ENCODE results near the gene ACTG1. TPM values are rescaled to one million over a fixed set of nuclear protein-coding genes. Genes with fewer than 3 reads are reported as not detected.

Gene ACTG1
- total RNA-seq, 2 donors from 2014 or later: 4,461 to 5,616 TPM

DNA sequence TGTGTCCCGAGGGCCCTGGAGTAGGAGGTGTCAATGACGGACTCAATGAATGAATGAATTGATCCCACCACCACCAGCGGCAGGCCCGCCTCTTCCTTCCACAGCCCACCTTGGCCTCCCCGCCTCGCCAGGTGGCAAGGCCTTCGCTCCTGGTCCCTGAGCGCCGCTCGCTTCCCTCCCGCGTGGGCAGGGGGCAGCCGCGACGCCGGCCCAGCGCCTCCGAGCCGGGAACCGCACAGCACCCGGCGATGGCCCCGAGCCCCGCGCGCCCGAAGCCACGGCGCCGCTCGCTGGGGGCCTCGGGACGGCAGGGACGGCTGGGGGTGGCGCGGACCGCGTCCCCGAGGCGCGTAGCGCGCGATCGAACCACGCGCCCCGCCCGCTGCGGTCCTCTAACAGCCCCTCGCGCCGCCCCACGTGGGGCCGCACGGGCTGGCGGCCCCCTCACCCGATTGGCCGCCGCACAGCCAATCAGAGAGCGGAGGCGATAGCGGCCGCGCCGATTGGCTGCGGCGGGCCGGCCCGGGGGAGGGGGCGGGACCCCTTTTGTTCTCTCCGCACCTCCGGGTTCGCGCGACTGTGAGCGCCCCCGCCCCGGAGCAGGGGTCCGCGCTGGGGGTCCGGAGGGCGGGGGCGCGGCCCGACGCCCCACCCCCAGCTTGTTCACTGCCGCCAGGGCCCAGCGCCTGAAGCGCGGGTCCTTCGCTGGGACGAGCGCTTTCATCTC, 31.4 kb downstream of the ACTG1 start:
- H3K9ac ChIP-seq (ENCODE audit: extremely low read depth, low read length, poor library complexity, severe bottlenecking): no peak overlapping the region
- no peak overlapping the region for H3K27ac ChIP-seq (ENCODE audit: low read depth, low read length)
- TF ChIP-seq, protein P1, sequence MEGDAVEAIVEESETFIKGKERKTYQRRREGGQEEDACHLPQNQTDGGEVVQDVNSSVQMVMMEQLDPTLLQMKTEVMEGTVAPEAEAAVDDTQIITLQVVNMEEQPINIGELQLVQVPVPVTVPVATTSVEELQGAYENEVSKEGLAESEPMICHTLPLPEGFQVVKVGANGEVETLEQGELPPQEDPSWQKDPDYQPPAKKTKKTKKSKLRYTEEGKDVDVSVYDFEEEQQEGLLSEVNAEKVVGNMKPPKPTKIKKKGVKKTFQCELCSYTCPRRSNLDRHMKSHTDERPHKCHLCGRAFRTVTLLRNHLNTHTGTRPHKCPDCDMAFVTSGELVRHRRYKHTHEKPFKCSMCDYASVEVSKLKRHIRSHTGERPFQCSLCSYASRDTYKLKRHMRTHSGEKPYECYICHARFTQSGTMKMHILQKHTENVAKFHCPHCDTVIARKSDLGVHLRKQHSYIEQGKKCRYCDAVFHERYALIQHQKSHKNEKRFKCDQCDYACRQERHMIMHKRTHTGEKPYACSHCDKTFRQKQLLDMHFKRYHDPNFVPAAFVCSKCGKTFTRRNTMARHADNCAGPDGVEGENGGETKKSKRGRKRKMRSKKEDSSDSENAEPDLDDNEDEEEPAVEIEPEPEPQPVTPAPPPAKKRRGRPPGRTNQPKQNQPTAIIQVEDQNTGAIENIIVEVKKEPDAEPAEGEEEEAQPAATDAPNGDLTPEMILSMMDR (conservative IDR thresholded peaks at IDR 0.05): no peak
- Mint-ChIP-seq H3K27ac (no peak overlapping the region), H3K9me3 (peaks cover 3% of the 10 kb centered on the region), H3K27me3 (ENCODE audit: insufficient read depth) (peaks cover 49% of the 10 kb centered on the region), H3K4me1 (peaks cover 7% of the 10 kb centered on the region), H3K36me3 (ENCODE audit: low read depth) (no peaks in the 10 kb centered on the region), H3K4me3 (peak overlapping the region; percentile 24)
- H3K4me1 ChIP-seq (ENCODE audit: control insufficient read depth, insufficient read depth, low read length): peaks cover 14% of the 10 kb centered on the region
- no peaks in the 10 kb centered on the region for H3K36me3 ChIP-seq (ENCODE audit: control insufficient read depth, insufficient read depth, low read length)
- no peak overlapping the region for H3K4me3 ChIP-seq (ENCODE audit: low read length)
- H3K27me3 ChIP-seq (ENCODE audit: control insufficient read depth, insufficient read depth, low read length, poor library complexity, severe bottlenecking): peaks cover 34% of the 10 kb centered on the region
- peak; percentile 81 for DNase-seq
- H3K9me3 ChIP-seq (ENCODE audit: control insufficient read depth, low read length): no peaks in the 10 kb centered on the region
- 10 to 47% methylated on average over 21 to 94 of the region's 94 CpGs for WGBS, 2 experiments (ENCODE audit: insufficient coverage in 1 of 2, insufficient read length in 1 of 2)

DNA sequence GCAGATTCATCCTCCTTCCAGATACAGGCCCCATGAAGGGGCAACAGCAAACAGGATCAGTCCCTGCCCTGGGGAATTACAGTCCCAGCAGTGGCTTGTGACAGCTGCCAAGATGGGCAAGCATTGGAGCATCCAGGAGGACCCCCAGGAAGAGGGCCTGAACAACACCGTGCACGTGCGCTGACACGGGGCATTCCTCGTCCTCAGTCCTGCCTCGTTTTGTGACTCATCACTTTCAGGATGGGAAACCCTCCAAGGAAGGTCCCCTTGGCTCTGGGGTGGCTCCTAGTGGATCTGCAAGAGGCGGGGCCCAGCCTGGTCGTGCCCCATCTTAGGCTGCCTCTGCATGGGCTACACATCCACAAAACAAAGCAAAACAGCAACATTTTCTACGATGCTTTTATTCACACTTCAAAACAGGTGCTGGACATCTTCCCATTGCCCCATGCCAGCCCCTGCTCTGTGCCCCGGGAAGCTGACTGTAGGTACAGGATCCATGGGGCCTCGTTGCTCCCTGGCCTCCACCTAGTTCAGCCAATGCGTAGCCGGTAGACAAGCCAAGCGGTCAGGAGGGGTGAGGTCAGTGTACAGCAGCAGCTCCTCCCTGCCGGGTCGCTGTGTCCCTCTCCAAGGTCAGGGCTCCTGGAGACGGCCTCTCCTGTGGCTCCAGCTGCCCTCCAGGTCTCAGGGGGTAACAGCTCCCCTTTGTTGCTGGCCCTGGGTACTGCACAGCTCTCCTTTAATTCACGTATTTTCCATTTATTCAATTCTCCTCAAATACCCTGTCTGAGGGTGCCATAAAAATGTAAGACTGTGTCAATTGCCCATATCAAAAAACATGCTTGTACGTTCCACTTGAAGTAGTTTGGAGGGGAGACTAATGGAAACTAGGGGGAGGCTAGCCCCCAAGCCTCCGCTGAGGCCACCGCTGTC, 32.2 kb downstream of the ACTG1 start:
- 80 to 90% methylated on average over 19 to 21 of the region's 21 CpGs for WGBS, 2 experiments (ENCODE audit: insufficient coverage in 1 of 2, insufficient read length in 1 of 2)
- Mint-ChIP-seq H3K4me3 (no peak overlapping the region), H3K27me3 (ENCODE audit: insufficient read depth) (peaks cover 49% of the 10 kb centered on the region), H3K9me3 (peaks cover 3% of the 10 kb centered on the region), H3K36me3 (ENCODE audit: low read depth) (no peaks in the 10 kb centered on the region), H3K27ac (no peak overlapping the region), H3K4me1 (peaks cover 7% of the 10 kb centered on the region)
- H3K27ac ChIP-seq (ENCODE audit: low read depth, low read length): no peak overlapping the region
- peaks cover 34% of the 10 kb centered on the region for H3K27me3 ChIP-seq (ENCODE audit: control insufficient read depth, insufficient read depth, low read length, poor library complexity, severe bottlenecking)
- no peak for DNase-seq
- H3K36me3 ChIP-seq (ENCODE audit: control insufficient read depth, insufficient read depth, low read length): no peaks in the 10 kb centered on the region
- no peaks in the 10 kb centered on the region for H3K9me3 ChIP-seq (ENCODE audit: control insufficient read depth, low read length)
- TF ChIP-seq, protein P1 (conservative IDR thresholded peaks at IDR 0.05): no peak
- no peak overlapping the region for H3K4me3 ChIP-seq (ENCODE audit: low read length)
- no peak overlapping the region for H3K9ac ChIP-seq (ENCODE audit: extremely low read depth, low read length, poor library complexity, severe bottlenecking)
- peaks cover 14% of the 10 kb centered on the region for H3K4me1 ChIP-seq (ENCODE audit: control insufficient read depth, insufficient read depth, low read length)

DNA sequence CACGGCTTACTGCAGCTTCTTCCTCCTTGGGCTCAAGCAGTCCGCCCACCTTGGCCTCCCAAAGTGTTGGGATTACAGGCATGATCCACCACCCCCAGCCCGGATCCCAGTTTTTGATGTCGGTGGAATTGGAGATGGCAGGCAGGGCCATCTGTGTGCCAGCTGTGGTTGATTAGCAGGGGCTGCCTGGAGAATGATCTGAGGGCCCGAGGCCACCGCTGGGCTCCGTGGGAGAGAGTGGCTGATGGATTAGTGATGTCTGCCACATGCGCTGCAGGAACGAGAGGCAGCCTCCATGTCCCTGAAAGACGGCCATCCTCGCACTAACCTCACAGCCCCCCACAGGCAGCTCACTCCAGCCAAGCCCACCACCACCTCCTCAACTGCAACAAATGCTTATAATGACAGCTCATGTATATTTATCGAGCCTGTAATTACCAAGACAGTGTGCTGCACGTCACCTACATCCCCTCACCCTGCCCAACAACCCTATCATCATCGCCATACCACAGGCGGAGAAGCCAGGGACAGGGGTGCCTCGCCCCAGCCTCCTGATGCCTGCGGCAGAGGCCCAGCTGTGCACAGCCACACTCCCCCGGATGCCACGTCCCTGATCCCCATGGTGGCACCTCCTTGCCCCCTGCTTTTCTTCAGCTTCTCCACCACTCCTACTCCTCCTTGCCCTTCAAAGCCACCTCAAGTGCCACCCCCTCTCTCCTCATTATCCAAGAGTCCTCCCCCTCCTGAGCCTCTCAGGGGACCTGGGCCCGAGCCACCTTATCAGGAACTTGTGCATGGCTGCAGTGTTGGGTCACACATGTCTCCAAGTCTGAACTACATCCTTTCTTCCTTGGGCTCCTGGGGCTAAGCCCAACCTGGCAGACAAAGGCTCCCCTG, 33.2 kb downstream of the ACTG1 start:
- Mint-ChIP-seq H3K27ac (no peak overlapping the region), H3K27me3 (ENCODE audit: insufficient read depth) (peaks cover 48% of the 10 kb centered on the region), H3K4me3 (no peak overlapping the region), H3K9me3 (peaks cover 3% of the 10 kb centered on the region), H3K4me1 (peaks cover 7% of the 10 kb centered on the region), H3K36me3 (ENCODE audit: low read depth) (no peaks in the 10 kb centered on the region)
- Histone ChIP-seq H3K36me3 (ENCODE audit: control insufficient read depth, insufficient read depth, low read length) (no peaks in the 10 kb centered on the region), H3K9ac (ENCODE audit: extremely low read depth, low read length, poor library complexity, severe bottlenecking) (no peak overlapping the region), H3K4me1 (ENCODE audit: control insufficient read depth, insufficient read depth, low read length) (peaks cover 14% of the 10 kb centered on the region), H3K4me3 (ENCODE audit: low read length) (no peak overlapping the region), H3K27ac (ENCODE audit: low read depth, low read length) (no peak overlapping the region), H3K9me3 (ENCODE audit: control insufficient read depth, low read length) (no peaks in the 10 kb centered on the region), H3K27me3 (ENCODE audit: control insufficient read depth, insufficient read depth, low read length, poor library complexity, severe bottlenecking) (peaks cover 34% of the 10 kb centered on the region)
- 81 to 86% methylated on average over 11 to 20 of the region's 20 CpGs for WGBS, 2 experiments (ENCODE audit: insufficient coverage in 1 of 2, insufficient read length in 1 of 2)
- TF ChIP-seq, protein P1 (conservative IDR thresholded peaks at IDR 0.05): no peak
- no peak for DNase-seq
